ENCODE measurements around the gene ADD2.

ADD2 gene

DNA sequence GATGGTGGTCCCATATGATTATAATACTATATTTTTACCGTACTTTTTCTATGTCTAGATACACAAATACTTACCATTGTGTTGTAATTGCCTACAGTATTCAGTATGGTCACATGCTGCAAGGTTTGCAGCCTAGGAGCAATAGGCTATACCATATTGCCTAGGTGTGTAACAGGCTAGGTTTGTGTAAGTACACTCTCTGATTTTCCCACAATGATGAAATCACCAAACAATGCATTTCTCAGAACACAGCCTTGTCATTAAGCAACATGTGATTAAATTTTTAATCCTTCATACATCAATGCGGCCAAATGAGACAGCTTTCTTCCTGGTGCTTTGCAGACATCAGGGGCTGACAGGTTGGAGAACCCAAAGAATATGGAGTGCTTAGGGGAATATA lies 37.3 kb downstream of the ADD2 start:
- no peak overlapping the region for H3K4me3 ChIP-seq (ENCODE audit: low read length)

DNA sequence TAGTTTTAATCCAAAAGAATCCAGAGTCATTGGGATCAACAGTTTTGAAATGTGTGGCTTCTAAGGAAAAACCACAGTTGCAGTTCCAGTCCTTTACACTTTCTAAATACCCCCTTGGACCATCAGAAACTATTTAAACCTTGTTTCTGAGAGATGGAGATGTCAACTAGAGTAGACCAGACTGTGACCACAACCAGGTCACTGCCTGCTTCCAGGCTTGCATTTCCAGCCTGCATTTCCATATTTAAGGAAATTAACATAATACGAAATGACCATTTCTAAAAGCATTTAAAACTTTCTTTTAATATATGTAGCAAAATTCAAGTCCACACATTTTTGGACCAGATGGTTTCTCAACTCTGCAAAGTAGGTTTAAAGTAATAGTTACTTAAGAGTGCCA lies 38.4 kb downstream of the ADD2 start:
- DNase-seq (ENCODE audit: low read depth), result no peak
- TF ChIP-seq, protein P1, sequence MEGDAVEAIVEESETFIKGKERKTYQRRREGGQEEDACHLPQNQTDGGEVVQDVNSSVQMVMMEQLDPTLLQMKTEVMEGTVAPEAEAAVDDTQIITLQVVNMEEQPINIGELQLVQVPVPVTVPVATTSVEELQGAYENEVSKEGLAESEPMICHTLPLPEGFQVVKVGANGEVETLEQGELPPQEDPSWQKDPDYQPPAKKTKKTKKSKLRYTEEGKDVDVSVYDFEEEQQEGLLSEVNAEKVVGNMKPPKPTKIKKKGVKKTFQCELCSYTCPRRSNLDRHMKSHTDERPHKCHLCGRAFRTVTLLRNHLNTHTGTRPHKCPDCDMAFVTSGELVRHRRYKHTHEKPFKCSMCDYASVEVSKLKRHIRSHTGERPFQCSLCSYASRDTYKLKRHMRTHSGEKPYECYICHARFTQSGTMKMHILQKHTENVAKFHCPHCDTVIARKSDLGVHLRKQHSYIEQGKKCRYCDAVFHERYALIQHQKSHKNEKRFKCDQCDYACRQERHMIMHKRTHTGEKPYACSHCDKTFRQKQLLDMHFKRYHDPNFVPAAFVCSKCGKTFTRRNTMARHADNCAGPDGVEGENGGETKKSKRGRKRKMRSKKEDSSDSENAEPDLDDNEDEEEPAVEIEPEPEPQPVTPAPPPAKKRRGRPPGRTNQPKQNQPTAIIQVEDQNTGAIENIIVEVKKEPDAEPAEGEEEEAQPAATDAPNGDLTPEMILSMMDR (conservative IDR thresholded peaks at IDR 0.05; ENCODE audit: low read length), result no peak

More for the DNA sequence above, 37.3 kb downstream of the ADD2 start:
- TF ChIP-seq, protein P1 (conservative IDR thresholded peaks at IDR 0.05; ENCODE audit: low read length), result no peak
- DNase-seq (ENCODE audit: low read depth), result no peak

DNA sequence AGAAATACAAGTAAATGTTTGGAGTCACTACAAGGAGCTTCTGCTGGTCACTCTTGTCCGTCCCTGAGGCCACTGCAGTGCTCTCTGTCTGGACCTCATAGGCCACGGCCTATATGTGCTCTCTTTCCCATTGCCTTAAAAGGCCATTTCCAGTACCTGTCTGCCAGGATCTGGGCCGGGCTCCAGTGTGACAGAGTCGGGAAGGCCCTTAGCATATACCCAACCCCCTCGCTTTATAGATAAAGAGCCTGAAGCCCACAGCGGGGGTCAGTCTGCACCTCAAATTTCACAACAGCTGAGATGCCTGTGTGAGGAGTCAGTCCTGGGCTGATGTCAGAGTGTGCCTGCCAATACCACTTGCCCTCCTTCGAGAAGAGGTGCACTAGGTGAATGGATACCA lies 39.9 kb downstream of the ADD2 start:
- no peak overlapping the region for H3K4me3 ChIP-seq (ENCODE audit: low read length)
- TF ChIP-seq, protein P1 (conservative IDR thresholded peaks at IDR 0.05; ENCODE audit: low read length), result no peak
- peak; percentile 8 for DNase-seq (ENCODE audit: low read depth)

More for the DNA sequence above, 38.4 kb downstream of the ADD2 start:
- H3K4me3 ChIP-seq (ENCODE audit: low read length), result no peak overlapping the region

DNA sequence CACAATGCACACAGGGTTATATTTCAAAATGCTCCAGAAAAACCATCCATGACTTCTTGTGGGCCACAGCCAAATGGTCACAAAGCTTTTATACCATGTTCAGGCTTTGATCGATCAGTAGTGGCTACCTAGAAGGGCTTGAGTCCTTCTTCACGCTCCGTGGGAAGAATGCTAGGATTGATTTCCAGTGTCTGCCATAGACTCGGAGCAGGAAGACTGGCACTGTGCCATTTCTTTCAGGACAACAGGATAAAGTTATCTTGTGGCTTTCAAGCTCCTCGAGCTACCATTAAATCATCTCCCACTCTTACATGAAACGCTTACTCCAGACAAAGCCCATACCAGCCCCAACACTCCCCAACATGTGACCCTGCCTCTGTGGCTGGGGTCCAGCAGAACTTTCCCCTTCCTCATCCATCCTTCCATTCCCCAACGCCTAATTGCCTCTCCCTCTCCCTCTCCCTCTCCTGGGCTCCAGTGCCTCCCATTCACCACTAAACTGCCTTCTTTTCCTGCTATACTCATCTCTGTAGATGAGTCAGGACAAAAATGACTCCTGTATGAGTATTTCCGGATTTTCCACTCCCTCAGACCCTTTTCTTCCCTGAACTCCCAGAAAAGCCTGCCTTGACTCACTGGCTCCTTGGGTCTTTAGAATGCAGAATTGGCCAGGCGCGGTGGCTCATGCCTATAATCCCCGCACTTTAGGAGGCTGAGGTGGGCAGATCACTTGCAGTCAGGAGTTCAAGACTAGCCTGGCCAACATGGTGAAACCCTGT lies 40.9 kb downstream of the ADD2 start:
- TF ChIP-seq, protein P1 (conservative IDR thresholded peaks at IDR 0.05; ENCODE audit: low read length), result no peak
- DNase-seq (ENCODE audit: low read depth), result peak; percentile 37
- no peak overlapping the region for H3K4me3 ChIP-seq (ENCODE audit: low read length)

DNA sequence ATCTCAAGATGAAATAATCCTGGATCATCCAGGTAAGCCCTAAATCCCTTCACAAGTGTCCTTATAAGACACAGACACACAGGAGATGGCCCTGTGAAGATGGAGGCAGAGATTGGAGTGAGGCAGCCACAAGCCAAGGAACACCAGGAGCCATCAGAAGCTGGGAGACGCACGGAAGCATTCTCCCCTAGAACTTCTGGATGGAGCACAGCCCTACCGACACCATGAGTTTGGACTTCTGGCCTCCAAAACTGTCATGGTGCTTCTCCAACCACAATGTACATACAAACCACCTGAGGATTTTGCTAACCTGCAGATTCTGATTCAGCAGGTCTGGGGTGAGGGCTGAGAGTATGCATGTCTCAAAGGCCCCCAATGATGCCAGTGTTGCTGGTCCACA lies 42.5 kb downstream of the ADD2 start:
- no peak for DNase-seq (ENCODE audit: low read depth)
- TF ChIP-seq, protein P1 (conservative IDR thresholded peaks at IDR 0.05; ENCODE audit: low read length), result no peak
- no peak overlapping the region for H3K4me3 ChIP-seq (ENCODE audit: low read length)

DNA sequence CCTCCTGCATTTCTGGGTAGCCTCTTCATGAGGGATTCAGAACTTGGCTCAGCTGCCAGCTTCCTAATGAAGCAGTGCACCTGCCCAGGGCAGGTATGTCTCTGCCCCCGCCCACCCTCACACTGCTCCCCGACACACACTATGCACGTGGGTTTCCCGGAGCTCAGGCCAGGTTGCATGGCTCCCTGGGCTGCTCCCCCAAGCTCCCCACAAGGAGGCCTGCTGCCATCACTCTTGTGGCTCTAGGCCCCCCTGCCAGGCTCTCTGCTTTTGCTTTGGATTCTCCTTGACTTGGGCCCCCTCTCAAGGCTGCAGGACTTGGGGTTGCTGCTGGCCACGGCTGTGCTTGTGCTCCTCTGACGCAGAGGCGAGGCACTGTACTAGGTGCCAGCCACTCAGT lies 43.6 kb downstream of the ADD2 start:
- no peak overlapping the region for H3K4me3 ChIP-seq (ENCODE audit: low read length)
- no peak for DNase-seq (ENCODE audit: low read depth)
- TF ChIP-seq, protein P1 (conservative IDR thresholded peaks at IDR 0.05; ENCODE audit: low read length), result no peak

DNA sequence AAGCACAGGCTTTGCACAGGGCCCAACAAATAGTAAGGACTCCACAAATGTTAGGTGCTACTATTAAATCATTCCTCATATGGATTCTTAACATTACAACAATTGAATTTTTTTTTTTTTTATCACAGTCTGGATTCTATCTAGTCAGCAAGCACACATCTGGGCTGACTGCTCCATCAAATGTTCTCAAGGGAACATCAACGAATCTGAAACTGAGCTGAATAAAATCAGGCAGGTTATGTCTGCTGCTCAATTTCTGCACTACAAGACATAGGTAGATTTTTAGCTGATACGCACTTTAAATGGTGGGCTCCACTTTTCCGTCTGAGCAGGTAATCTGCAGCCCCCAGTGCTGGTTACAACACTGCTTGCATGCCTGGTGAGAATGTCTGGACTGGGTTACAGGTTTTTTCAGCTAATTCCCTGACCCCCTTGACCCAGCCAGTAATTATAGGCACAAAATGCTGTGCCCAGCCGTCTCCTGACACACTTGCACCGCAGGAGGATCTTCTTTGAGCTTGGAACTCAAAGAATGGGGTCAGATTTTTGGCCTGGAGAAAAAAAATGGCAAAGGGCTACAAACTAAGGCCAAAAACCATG lies 44.6 kb downstream of the ADD2 start:
- TF ChIP-seq, protein P1 (conservative IDR thresholded peaks at IDR 0.05; ENCODE audit: low read length), result no peak
- H3K4me3 ChIP-seq (ENCODE audit: low read length), result no peak overlapping the region

More for the DNA sequence above, 44.6 kb downstream of the ADD2 start:
- DNase-seq (ENCODE audit: low read depth), result no peak

Data from AG10803 (cell line).